ENCODE measurements around the gene STRBP.

STRBP gene

GRCh38 chr9:123120953-123121352, 147.4 kb downstream of the STRBP start:
- DNase-seq: no peak

GRCh38 chr9:123120131-123120530, 148.3 kb downstream of the STRBP start:
- DNase-seq: no peak

- no peak for DNase-seq
Measured at GRCh38 chr9:123119566-123119965, 148.8 kb downstream of the STRBP start.

- DNase-seq: no peak
Measured at GRCh38 chr9:123116036-123116435, 152.3 kb downstream of the STRBP start.

GRCh38 chr9:123115146-123115913, 153.1 kb downstream of the STRBP start:
- DNase-seq: no peak

- DNase-seq: no peak
Measured at GRCh38 chr9:123113185-123113584, 155.2 kb downstream of the STRBP start.

GRCh38 chr9:123112015-123112975, 156.1 kb downstream of the STRBP start:
- DNase-seq: no peak

- no peak for DNase-seq
Measured at GRCh38 chr9:123111427-123112014, 156.9 kb downstream of the STRBP start.

- DNase-seq: no peak
Measured at GRCh38 chr9:123109540-123110279, 158.7 kb downstream of the STRBP start.

GRCh38 chr9:123108976-123109375, 159.4 kb downstream of the STRBP start:
- no peak for DNase-seq

GRCh38 chr9:123107639-123108285, 160.6 kb downstream of the STRBP start:
- no peak for DNase-seq

- no peak for DNase-seq
Measured at GRCh38 chr9:123105490-123105889, 162.9 kb downstream of the STRBP start.

- DNase-seq: no peak
Measured at GRCh38 chr9:123104807-123105206, 163.6 kb downstream of the STRBP start.

GRCh38 chr9:123102375-123103113, 165.8 kb downstream of the STRBP start:
- DNase-seq: no peak

- DNase-seq: no peak
Measured at GRCh38 chr9:123099548-123099947, 168.8 kb downstream of the STRBP start.

- no peak for DNase-seq
Measured at GRCh38 chr9:123099042-123099441, 169.3 kb downstream of the STRBP start.

- DNase-seq: no peak
Measured at GRCh38 chr9:123098096-123098459, 170.3 kb downstream of the STRBP start.

GRCh38 chr9:123097430-123098095, 170.8 kb downstream of the STRBP start:
- no peak for DNase-seq

- no peak for DNase-seq
Measured at GRCh38 chr9:123096987-123097386, 171.4 kb downstream of the STRBP start.

- no peak for DNase-seq
Measured at GRCh38 chr9:123093141-123093540, 175.2 kb downstream of the STRBP start.

GRCh38 chr9:123091459-123091858, 176.9 kb downstream of the STRBP start:
- DNase-seq: no peak
